CD4-positive, alpha-beta memory T cell (primary cell): ENCODE measurements around the gene REV3L. TPM values are rescaled to one million over a fixed set of nuclear protein-coding genes. Genes with fewer than 3 reads are reported as not detected.

Experiments
- CTCF ChIA-PET: fragments of 350-600 bp; sonication (Branson Sonifier 250); formaldehyde crosslinking; loops from one replicate; lab custom pipeline; 2021; ENCODE audit warnings: inconsistent platforms; ENCODE audit not compliant: partially characterized antibody; lab: Charles Lee
- POLR2A ChIA-PET: fragments of 350-600 bp; sonication (Branson Sonifier 250); formaldehyde crosslinking; loops from one replicate; lab custom pipeline; 2021; ENCODE audit not compliant: partially characterized antibody; lab: Charles Lee
- DNase-seq, 5 donors: peaks; one replicate each; pipeline versions ENCODE4 v3.0.0 to v3.0.0-alpha.2; 2020 to 2022; ENCODE audit warnings: mixed read lengths in 1 of 5
- H3K27ac ChIP-seq: one replicate; pipeline ENCODE4 v1.7.0; 2013; ENCODE audit warnings: low read depth, low read length
- H3K27me3 ChIP-seq: 2 replicates; pipeline ENCODE4 v1.7.0; 2013; ENCODE audit warnings: mild to moderate bottlenecking, low read length, moderate library complexity; ENCODE audit not compliant: insufficient read depth
- H3K36me3 ChIP-seq: 2 replicates; pipeline ENCODE4 v1.7.0; 2013; ENCODE audit warnings: mild to moderate bottlenecking, low read length, moderate library complexity; ENCODE audit not compliant: insufficient read depth
- H3K4me1 ChIP-seq: 2 replicates; pipeline ENCODE4 v1.7.0; 2013; ENCODE audit warnings: mild to moderate bottlenecking, low read length, moderate library complexity; ENCODE audit not compliant: insufficient read depth
- H3K4me3 ChIP-seq, 2 donors: one replicate each; pipeline ENCODE4 v1.7.0; 2013; ENCODE audit warnings: low read length in 2 of 2, mild to moderate bottlenecking in 1 of 2
- H3K9me3 ChIP-seq, 2 donors: one replicate each; pipeline ENCODE4 v1.7.0; 2013; ENCODE audit warnings: low read length in 2 of 2, control low read depth in 1 of 2; ENCODE audit not compliant: control insufficient read depth in 1 of 2
- H3K27ac Mint-ChIP-seq, 7 donors: one replicate each; pipeline ENCODE4 v1.8.0; 2020 to 2021; ENCODE audit warnings: mixed read lengths in 7 of 7, mild to moderate bottlenecking in 6 of 7, inconsistent platforms in 3 of 7, moderate library complexity in 3 of 7
- H3K27me3 Mint-ChIP-seq, 2 donors: one replicate each; pipeline ENCODE4 v1.8.0; 2020 to 2021; ENCODE audit warnings: mixed read lengths in 2 of 2
- H3K36me3 Mint-ChIP-seq, 2 donors: one replicate each; pipeline ENCODE4 v1.8.0; 2020 to 2021; ENCODE audit warnings: mixed read lengths in 2 of 2, inconsistent platforms in 1 of 2, mild to moderate bottlenecking in 1 of 2
- H3K4me1 Mint-ChIP-seq, 4 donors: one replicate each; pipeline ENCODE4 v1.8.0; 2020 to 2021; ENCODE audit warnings: mixed read lengths in 4 of 4, mild to moderate bottlenecking in 1 of 4
- H3K4me3 Mint-ChIP-seq, 8 donors: one replicate each; pipeline ENCODE4 v1.8.0; 2020 to 2021; ENCODE audit warnings: mixed read lengths in 8 of 8, mild to moderate bottlenecking in 7 of 8, moderate library complexity in 6 of 8, inconsistent platforms in 3 of 8
- H3K9me3 Mint-ChIP-seq, 8 donors: one replicate each; pipeline ENCODE4 v1.8.0; 2020 to 2021; ENCODE audit warnings: mixed read lengths in 8 of 8, mild to moderate bottlenecking in 5 of 8, inconsistent platforms in 3 of 8, moderate library complexity in 1 of 8
- intact Hi-C: fragments of 100-400 bp; cut with micrococcal nuclease; formaldehyde crosslinking; loops from one replicate; pipeline ENCODE4 v1.15.1; 2023
- polyA plus RNA-seq, 2 donors: library from polyadenylated mRNA; unstranded; fragments of 300-500 nt; fragmentation: Illumina TruSeq; gene quantifications; one replicate each; pipeline ENCODE4 v1.2.3, GENCODE V29; 2021
- total RNA-seq, 2 experiments: library from RNA; stranded (reverse); gene quantifications; one replicate each; pipeline ENCODE4 v1.2.3, GENCODE V29; 2021

Gene REV3L
- total and polyA plus RNA-seq, 4 experiments from 2014 or later = 8.0 to 34.5 (median 24.5) TPM

GRCh38 chr6:111269401-111269970, 213.5 kb downstream of the REV3L start:
- ChIA-PET POLR2A (no interaction called here), CTCF (interaction anchor here (4.1 kb wide), 1 partner anchor 11 kb away, joined by 19 read pairs; a partner anchor contains a TSS)
- no peaks in the 10 kb centered on the region for H3K9me3 ChIP-seq
- Mint-ChIP-seq H3K4me3 (no peak overlapping the region), H3K36me3 (peaks cover 62 to 66% of the 10 kb centered on the region in 2 donors), H3K4me1 (peaks cover 9 to 39% (median 18%) of the 10 kb centered on the region in 4 donors), H3K9me3 (peaks cover 0 to 20% (median 17%) of the 10 kb centered on the region in 8 donors), H3K27me3 (no peaks in the 10 kb centered on the region), H3K27ac (no peak overlapping the region)
- H3K4me3 ChIP-seq = no peak overlapping the region
- H3K27ac ChIP-seq = no peak overlapping the region
- no peaks in the 10 kb centered on the region for H3K27me3 ChIP-seq
- peaks cover 12% of the 10 kb centered on the region for H3K4me1 ChIP-seq
- intact Hi-C loops = no loop called here
- DNase-seq = no peak
- peaks cover 19% of the 10 kb centered on the region for H3K36me3 ChIP-seq

GRCh38 chr6:111267764-111268333, 215.2 kb downstream of the REV3L start:
- Histone ChIP-seq H3K4me3 (no peak overlapping the region), H3K27me3 (no peaks in the 10 kb centered on the region), H3K36me3 (peaks cover 24% of the 10 kb centered on the region), H3K27ac (no peak overlapping the region), H3K4me1 (peaks cover 13% of the 10 kb centered on the region), H3K9me3 (no peaks in the 10 kb centered on the region)
- peak overlapping the region in 1 of 8 donors; percentile 2 for H3K4me3 Mint-ChIP-seq
- intact Hi-C loops = no loop called here
- H3K9me3 Mint-ChIP-seq = peaks cover 0 to 5% (median under 1%) of the 10 kb centered on the region in 8 donors
- H3K36me3 Mint-ChIP-seq = peaks cover 54 to 58% of the 10 kb centered on the region in 2 donors
- ChIA-PET POLR2A (no interaction called here), CTCF (interaction anchor here (4.1 kb wide), 1 partner anchor 9 kb away, joined by 19 read pairs; a partner anchor contains a TSS)
- H3K27ac Mint-ChIP-seq = peak overlapping the region in 2 of 7 donors; percentile 18 to 53
- H3K4me1 Mint-ChIP-seq = peaks cover 10 to 39% (median 18%) of the 10 kb centered on the region in 4 donors
- DNase-seq = no peak
- H3K27me3 Mint-ChIP-seq = no peaks in the 10 kb centered on the region

- Histone ChIP-seq H3K27ac (no peak overlapping the region), H3K4me3 (no peak overlapping the region), H3K9me3 (no peaks in the 10 kb centered on the region), H3K36me3 (peaks cover 24% of the 10 kb centered on the region), H3K4me1 (peaks cover 23% of the 10 kb centered on the region), H3K27me3 (no peaks in the 10 kb centered on the region)
- no peak for DNase-seq
- H3K27me3 Mint-ChIP-seq = no peaks in the 10 kb centered on the region
- no peak overlapping the region for H3K4me3 Mint-ChIP-seq
- peaks cover 49 to 56% of the 10 kb centered on the region in 2 donors for H3K36me3 Mint-ChIP-seq
- intact Hi-C loops = no loop called here
- CTCF ChIA-PET = interaction anchor here (0.5 kb wide), 1 partner anchor 66 kb away, joined by 3 read pairs; no protein-coding TSS in a partner anchor
- no peak overlapping the region for H3K27ac Mint-ChIP-seq
- H3K4me1 Mint-ChIP-seq = peaks cover 12 to 47% (median 22%) of the 10 kb centered on the region in 4 donors
- POLR2A ChIA-PET = no interaction called here
- H3K9me3 Mint-ChIP-seq = peaks cover 0 to 1% (median 0%) of the 10 kb centered on the region in 8 donors
Observed at GRCh38 chr6:111266276-111266675, 216.7 kb downstream of the REV3L start.

- Mint-ChIP-seq H3K27me3 (no peaks in the 10 kb centered on the region), H3K4me3 (no peak overlapping the region), H3K27ac (peak overlapping the region in 1 of 7 donors; percentile 27), H3K9me3 (peaks cover 0 to 1% (median 0%) of the 10 kb centered on the region in 8 donors), H3K4me1 (peaks cover 15 to 51% (median 26%) of the 10 kb centered on the region in 4 donors), H3K36me3 (peaks cover 50 to 56% of the 10 kb centered on the region in 2 donors)
- peaks cover 27% of the 10 kb centered on the region for H3K4me1 ChIP-seq
- H3K36me3 ChIP-seq = peaks cover 24% of the 10 kb centered on the region
- H3K27ac ChIP-seq = no peak overlapping the region
- ChIA-PET POLR2A (no interaction called here), CTCF (interaction anchor here (0.5 to 1.4 kb wide), 3 partner anchors 66 to 763 kb away, joined by 3 to 4 read pairs (median 3); no protein-coding TSS in a partner anchor)
- no peak overlapping the region for H3K4me3 ChIP-seq
- intact Hi-C loops = no loop called here
- no peaks in the 10 kb centered on the region for H3K27me3 ChIP-seq
- DNase-seq = no peak
- no peaks in the 10 kb centered on the region for H3K9me3 ChIP-seq
Observed at GRCh38 chr6:111265842-111266241, 217.2 kb downstream of the REV3L start.

- intact Hi-C loops = no loop called here
- H3K27me3 Mint-ChIP-seq = peaks cover 0 to 3% of the 10 kb centered on the region in 2 donors
- Histone ChIP-seq H3K27ac (no peak overlapping the region), H3K4me3 (no peak overlapping the region), H3K27me3 (no peaks in the 10 kb centered on the region), H3K4me1 (peaks cover 43% of the 10 kb centered on the region), H3K9me3 (no peaks in the 10 kb centered on the region), H3K36me3 (peaks cover 18% of the 10 kb centered on the region)
- H3K36me3 Mint-ChIP-seq = peaks cover 42% of the 10 kb centered on the region in 2 donors
- peaks cover 21 to 59% (median 35%) of the 10 kb centered on the region in 4 donors for H3K4me1 Mint-ChIP-seq
- ChIA-PET POLR2A (no interaction called here), CTCF (no interaction called here)
- no peak for DNase-seq
- no peak overlapping the region for H3K4me3 Mint-ChIP-seq
- peak overlapping the region in 1 of 7 donors; percentile 29 for H3K27ac Mint-ChIP-seq
- H3K9me3 Mint-ChIP-seq = peaks cover 0 to 1% (median 0%) of the 10 kb centered on the region in 8 donors
Observed at GRCh38 chr6:111263837-111264236, 219.2 kb downstream of the REV3L start.

- no peaks in the 10 kb centered on the region for H3K9me3 ChIP-seq
- no peak for DNase-seq
- Mint-ChIP-seq H3K9me3 (no peaks in the 10 kb centered on the region), H3K36me3 (peaks cover 13 to 17% of the 10 kb centered on the region in 2 donors), H3K4me3 (peak overlapping the region; percentile 30 to 90 (median 87)), H3K4me1 (peaks cover 18 to 35% (median 23%) of the 10 kb centered on the region in 4 donors), H3K27ac (peak overlapping the region; percentile 60 to 98 (median 87)), H3K27me3 (peaks cover 3 to 4% of the 10 kb centered on the region in 2 donors)
- H3K4me3 ChIP-seq = no peak overlapping the region
- CTCF ChIA-PET = interaction anchor here (1.6 to 2.7 kb wide), 2 partner anchors 218 to 783 kb away, joined by 8 to 82 read pairs; no protein-coding TSS in a partner anchor
- no peak overlapping the region for H3K27ac ChIP-seq
- peaks cover 35% of the 10 kb centered on the region for H3K4me1 ChIP-seq
- H3K36me3 ChIP-seq = peaks cover 5% of the 10 kb centered on the region
- intact Hi-C loops = no loop called here
- no peaks in the 10 kb centered on the region for H3K27me3 ChIP-seq
- POLR2A ChIA-PET = interaction anchor here (2.7 kb wide), 1 partner anchor 223 kb away, joined by 57 read pairs; the partner anchor contains the start of gene REV3L
Observed at GRCh38 chr6:111260570-111261298, 222.3 kb downstream of the REV3L start.
